GM19324 (cell line): Measurements from ENCODE around the gene CEP85L.

ENCODE experiments used
- ATAC-seq: cut with Tn5 transposase; IDR thresholded peaks from one replicate; pipeline ENCODE4 v1.9.1; 2021; ENCODE audit warnings: mild to moderate bottlenecking, moderate library complexity; ENCODE audit not compliant: unreplicated experiment, low FRiP score

CEP85L gene

GRCh38 chr6:118663993-118664985 is 12.9 kb upstream of the CEP85L start:
- ATAC-seq: no peak

- no peak for ATAC-seq
These were observed 10.4 kb upstream of the CEP85L start for GRCh38 chr6:118661831-118662230.

GRCh38 chr6:118660218-118660569 is 8.8 kb upstream of the CEP85L start:
- ATAC-seq: no peak

- no peak for ATAC-seq
These were observed 8.3 kb upstream of the CEP85L start for GRCh38 chr6:118659513-118660217.

DNA sequence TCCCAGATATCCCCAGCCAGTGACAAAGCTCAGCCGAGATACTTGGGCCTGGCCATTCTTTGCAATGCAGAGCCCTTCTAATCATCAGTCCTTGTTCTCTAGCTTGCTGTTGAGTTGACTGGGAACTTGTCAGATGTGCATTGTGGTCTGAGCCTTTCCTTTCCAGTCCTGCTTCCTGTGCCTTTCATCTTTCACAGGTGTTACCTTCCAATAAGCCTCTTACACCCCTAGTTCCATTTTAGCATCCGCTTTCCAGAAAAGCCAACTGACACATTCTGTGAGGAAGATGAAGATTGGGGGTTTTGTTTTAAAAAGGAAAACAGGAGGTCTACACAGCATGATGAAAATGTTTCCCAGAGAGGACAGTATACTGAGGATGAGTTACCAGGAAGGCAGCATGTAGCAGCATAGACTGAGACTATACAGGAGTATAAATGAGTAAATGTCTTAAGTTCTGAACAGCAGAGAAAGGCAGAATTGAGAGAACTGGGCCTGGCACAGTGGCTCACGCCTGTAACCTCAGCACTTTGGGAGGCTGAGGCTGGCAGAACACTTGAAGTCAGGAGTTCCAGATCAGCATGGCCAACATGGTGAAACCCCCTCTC is 5.6 kb upstream of the CEP85L start:
- ATAC-seq: no peak

- ATAC-seq: no peak
These were observed 742 bp upstream of the CEP85L start for GRCh38 chr6:118652051-118652615.

DNA sequence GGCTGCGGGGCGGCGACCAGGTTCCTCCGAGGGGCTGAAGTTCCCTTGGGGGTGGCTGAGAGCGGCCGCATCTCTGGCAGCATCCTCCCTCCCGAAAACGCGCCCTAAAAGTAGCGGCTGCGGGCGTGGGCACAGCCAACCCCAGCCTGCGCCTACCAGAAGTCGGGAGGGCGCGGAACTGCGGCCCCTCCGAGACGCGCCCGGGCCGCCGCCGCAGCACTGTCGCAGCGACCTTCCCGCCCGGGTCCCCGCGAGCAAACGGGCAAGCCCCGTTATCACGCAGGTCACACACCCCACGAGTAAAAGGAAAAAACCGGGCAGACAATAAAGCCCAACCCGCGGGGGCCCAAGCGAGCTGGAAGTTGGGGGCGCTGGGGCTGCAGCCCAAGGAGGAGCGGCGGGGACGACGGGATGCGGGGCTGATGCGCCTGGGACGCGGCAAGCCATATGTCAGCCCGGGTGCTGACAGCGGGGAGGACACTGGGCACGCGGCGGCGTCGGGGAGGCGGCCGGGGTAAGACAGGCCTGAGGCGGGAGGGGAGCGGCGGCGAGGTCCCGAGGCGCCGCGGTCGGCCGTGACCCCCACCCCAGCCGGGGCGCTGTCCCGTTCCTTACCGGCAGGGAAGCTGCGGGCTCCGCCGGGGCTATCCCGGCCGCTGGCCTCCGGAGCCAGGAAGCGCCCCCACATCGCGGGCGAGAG is 659 bp downstream of the CEP85L start:
- peak; percentile 43 for ATAC-seq

DNA sequence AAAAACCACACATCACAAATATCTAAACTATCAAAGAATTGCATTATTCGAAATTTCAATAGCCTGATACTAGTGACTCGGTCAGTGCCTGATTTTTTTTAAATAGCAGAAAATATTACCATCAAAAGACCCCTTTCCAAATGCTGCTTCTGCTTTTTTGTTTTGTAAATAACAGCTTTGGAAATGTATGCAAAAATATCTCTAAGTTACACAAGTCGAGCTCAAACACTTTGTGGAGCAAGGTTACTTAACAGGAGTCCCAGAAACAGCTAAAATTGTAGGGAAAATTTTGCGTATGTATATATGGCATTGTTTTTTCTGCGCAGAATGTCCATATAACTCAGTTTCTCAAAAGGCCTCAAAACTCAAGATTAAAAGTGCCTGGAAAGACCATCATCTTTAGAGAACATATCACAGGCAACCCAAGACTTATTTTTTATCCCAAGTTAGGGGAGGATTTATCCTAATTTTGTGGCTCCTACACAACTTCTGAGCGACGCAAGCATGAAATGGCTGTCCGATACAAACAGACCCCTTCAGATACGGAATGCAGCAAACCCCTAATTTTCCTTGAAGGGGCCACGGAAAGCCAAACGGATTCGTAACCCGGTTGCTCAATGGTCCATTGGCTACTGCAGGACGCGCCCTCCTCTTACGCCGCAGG is 1.3 kb downstream of the CEP85L start:
- ATAC-seq: no peak

GRCh38 chr6:118648866-118649554 is 2.4 kb downstream of the CEP85L start:
- ATAC-seq: no peak

DNA sequence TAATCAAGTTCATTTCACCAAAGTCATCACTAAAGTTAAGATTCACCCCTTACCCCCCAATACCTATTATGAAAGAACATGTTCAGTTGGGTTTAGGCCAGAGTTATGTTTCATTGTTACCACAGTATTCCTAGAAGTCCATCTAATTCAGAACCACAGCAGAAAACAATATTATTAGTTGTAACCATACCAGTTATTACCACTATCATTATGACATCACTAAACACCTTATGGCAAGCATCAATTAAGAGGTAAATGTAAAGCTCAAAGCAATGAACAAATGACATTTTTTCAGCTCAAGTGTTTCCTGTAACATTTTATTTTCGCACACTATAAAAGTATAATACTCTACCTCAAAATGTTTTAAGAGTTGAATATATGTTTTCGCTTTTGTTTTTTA is 4.4 kb downstream of the CEP85L start:
- no peak for ATAC-seq

DNA sequence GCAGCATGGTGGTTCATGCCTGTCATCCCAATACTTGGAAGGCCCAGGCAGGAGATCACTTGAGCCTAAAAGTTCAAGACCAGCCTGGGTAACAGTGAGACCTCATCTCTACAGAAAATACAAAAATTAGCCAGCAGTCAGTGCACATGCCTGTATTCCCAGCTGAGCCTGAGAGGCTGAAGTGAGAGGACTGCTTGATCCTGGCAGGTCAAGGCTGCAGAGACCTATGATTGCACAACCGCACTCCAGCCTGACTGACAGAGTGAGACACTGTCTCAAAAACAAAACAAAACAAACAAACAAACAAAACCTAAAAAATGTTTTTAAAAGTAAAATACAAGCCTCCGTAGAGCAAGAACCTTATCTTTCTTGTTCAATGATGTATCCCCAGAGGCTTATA is 6.0 kb downstream of the CEP85L start:
- no peak for ATAC-seq

DNA sequence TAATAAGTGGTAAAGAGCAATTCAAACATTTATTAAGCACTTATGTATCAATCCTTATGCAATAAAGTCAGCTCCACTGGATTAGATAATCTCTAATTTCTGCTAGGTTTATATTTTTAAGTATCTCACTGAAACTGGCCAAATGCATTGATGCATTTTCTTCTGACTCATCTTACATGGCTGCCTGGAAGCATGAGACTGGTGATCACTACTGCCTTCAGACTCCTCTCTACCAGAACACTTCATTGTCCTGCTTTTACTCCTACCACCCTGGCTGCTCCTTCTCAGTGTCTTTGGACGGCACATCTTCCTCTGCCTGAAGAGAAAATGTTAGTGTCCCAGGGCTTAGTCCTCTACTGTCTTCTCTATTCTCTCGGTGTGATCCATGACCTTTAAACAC is 7.4 kb downstream of the CEP85L start:
- no peak for ATAC-seq

DNA sequence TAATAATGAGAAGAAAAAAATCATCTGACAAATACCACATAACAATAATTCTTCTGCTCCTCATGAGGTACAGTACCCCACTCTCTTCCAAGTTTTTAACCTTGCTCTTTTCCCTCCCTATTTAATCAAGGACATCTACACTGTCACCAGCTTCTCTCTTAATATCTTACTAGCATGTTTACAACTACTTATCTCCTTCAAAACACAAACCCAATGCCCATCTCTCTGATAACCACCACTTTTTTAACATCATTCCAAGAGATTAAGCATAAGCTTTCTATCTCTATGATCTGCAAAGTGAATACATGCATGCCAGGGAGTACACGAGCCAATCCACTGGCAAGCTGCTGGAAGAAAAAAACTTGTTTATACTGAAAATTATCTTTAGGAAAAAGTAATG is 10.3 kb downstream of the CEP85L start:
- ATAC-seq: no peak

DNA sequence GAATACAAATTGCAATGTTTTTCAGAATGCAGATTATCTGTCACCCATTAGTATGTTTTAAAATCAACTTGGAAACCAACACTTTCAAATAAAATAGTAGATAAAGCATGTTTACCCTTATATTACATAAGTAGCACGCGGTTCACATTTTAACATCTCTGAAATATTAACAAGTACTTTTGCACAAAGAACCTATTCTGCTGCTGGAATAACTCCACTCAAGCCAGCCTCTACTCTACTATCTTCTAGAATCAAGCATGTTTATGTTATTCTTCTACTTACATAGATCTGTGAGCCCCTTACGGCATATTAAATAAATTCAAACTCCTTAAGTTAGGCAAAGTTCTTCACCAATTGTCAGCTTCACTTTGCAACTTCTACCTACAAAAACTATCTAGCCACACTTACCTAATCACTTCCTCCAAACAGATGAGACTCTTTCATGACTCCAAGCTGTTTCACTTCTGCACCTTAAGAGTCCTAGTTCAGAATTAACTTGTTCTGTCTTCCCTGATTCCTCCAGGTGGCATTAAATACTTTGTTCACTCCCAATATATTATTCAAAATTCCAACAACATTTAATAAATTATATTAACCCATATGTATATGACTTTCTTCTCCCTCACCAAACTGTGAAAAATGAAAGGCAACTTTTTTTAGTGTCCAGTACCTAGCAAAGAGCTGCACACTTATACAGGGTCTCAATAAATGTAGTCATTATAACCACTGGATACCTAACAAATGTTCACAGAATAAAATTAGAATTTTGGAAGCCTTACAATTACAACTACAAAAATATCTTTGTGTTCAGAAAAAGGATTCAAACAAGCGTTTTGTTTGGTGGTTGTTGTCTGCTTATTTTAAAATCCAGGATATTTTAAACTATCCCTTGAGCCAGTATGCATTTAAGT is 12.1 kb downstream of the CEP85L start:
- peak; percentile 71 for ATAC-seq

DNA sequence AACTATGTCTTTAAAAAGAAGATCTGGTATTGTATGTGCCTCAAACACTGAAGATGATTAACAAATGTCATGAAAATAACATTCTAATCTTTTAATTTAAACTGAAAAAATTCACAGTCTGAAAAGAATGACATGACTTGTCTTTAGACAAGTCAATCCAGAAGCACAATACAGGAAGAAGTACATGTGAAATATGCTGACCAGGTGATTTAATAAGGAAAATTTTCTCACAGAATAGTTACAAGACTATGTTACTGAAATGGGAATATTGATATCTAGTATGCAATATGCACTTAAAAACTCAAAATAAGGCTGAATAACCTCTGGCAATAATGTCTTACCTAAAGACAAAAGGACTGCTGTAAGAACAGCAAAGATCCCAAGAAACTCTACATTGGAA is 13.1 kb downstream of the CEP85L start:
- no peak for ATAC-seq

DNA sequence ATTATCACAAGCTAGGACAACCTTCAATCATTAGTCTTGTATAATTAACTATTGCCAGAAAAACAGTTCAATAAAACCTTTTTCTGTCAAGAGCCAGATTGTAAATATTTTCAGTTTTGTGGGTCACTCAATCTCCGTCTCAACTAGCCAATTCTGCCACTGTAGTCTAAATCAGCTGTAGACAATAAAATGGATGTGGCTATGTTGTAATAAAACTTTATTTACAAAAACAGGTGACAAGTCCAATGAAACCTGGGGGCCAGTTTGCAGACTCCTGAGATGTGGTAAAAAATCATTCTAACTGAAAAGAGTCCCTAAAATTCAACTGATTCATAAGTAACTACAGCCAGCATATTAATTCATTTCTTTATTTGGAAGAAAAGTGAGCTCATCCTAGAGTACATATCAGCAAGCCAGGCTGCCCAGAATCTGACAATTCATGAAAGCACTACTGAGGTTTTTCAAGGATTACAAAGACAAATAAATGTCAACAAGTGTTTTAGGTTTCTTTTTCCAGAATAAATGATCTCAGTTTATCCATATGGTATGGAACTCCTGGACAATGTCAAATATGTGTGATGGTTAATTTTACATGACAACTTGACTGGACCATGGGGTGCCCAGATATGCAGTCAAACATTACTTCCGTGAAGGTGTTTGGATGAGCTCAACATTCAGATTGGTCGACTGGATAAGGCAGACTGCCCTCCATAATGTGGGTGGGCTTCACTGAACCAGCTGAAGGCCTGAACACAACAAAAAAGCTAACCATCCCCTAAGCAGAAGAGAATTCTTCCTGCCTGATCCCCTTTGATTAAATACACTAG is 15.3 kb downstream of the CEP85L start:
- no peak for ATAC-seq

DNA sequence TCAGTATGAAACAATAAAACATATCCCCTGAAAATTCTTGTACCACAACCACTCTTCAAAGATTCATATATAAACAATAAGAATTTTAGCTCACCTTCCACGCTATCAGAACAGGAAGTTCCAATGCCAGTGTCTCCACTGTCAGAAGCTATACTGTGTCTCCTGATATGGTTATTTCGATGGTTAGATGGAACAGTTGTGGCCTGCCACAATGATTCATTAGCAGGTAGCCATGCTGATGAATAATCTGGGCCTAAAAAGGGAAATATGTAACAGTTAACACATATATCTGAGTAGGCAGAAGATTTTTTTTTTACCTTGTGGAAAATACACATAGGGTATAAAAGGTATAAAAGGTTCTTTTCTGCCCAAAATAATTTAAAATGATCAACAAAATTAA is 19.0 kb downstream of the CEP85L start:
- ATAC-seq: no peak
